Smooth muscle cell (in vitro differentiated cells): ENCODE data around the gene FAAP24. TPM values are rescaled to one million over a fixed set of nuclear protein-coding genes. Genes with fewer than 3 reads are reported as not detected.
"Not testable (repeated sequence)": the region's sequence is repeated elsewhere in the genome, so short reads cannot be mapped to it uniquely, and the experiment has no call there.

Experiments
- DNase-seq: peaks from one replicate; lab custom pipeline; 2025; ENCODE audit not compliant: unreplicated experiment; lab: John Stamatoyannopoulos, UW
- H2AFZ ChIP-seq: fragments of 200-600 bp; sonication (generic); 2 replicates; pipeline ENCODE4 v1.6.0; 2016; ENCODE audit warnings: antibody characterized with exemption, low read depth, mild to moderate bottlenecking
- H3F3A ChIP-seq: fragments of 200-600 bp; sonication (generic); 2 replicates; pipeline ENCODE4 v1.6.0; 2017; ENCODE audit warnings: antibody characterized with exemption, low read depth
- H3K27ac ChIP-seq: fragments of 200-600 bp; sonication (generic); 2 replicates; pipeline ENCODE4 v1.5.1; 2016; ENCODE audit warnings: low read depth, mild to moderate bottlenecking
- H3K27me3 ChIP-seq: fragments of 200-600 bp; sonication (generic); 2 replicates; pipeline ENCODE4 v1.6.1; 2016; ENCODE audit warnings: low read depth, mild to moderate bottlenecking
- H3K36me3 ChIP-seq: fragments of 200-600 bp; sonication (generic); 2 replicates; pipeline ENCODE4 v1.5.1; 2016; ENCODE audit warnings: low read depth
- H3K4me1 ChIP-seq: fragments of 200-600 bp; sonication (generic); 2 replicates; pipeline ENCODE4 v1.5.1; 2016; ENCODE audit warnings: low read depth
- H3K4me2 ChIP-seq: fragments of 200-600 bp; sonication (generic); 2 replicates; pipeline ENCODE4 v1.6.0; 2016; ENCODE audit warnings: mild to moderate bottlenecking
- H3K4me3 ChIP-seq: fragments of 200-600 bp; sonication (generic); 2 replicates; pipeline ENCODE4 v1.5.1; 2016; ENCODE audit warnings: mild to moderate bottlenecking
- H3K79me2 ChIP-seq: fragments of 200-600 bp; sonication (generic); 2 replicates; pipeline ENCODE4 v1.6.0; 2016; ENCODE audit warnings: low read depth, mild to moderate bottlenecking
- H3K9ac ChIP-seq: fragments of 200-600 bp; sonication (generic); 2 replicates; pipeline ENCODE4 v1.6.0; 2016; ENCODE audit warnings: low read depth
- H3K9me3 ChIP-seq: fragments of 200-600 bp; sonication (generic); replicated peaks from 2 replicates; pipeline ENCODE4 v1.5.1; 2016; ENCODE audit warnings: low read depth
- H4K20me1 ChIP-seq: fragments of 200-600 bp; sonication (generic); 2 replicates; pipeline ENCODE4 v1.6.0; 2016; ENCODE audit warnings: low read depth
- WGBS: methylation state at CpG from one replicate; pipeline ENCODE4 v1.1.7; 2016; ENCODE audit warnings: low lambda C conversion rate; 5-methylcytosine and 5-hydroxymethylcytosine counted together
- polyA plus RNA-seq: library from polyadenylated mRNA; unstranded; fragments of >200 nt; fragmentation: Nextera tagmentation; extraction: Ambion mirVana; gene quantifications from 2 replicates; pipeline ENCODE4 v1.2.1, GENCODE V29; 2016
- total RNA-seq: library from RNA; depleted of rRNA; stranded (reverse); fragments of >200 nt; gene quantifications from 2 replicates; pipeline ENCODE4 v1.2.3, GENCODE V29; 2014
- TF ChIP-seq, protein P1 (sequence below): fragments of 200-600 bp; sonication (generic); IDR thresholded peaks from 2 replicates; pipeline ENCODE4 v1.5.1; 2017; ENCODE audit warnings: borderline replicate concordance, mild to moderate bottlenecking, antibody characterized with exemption; ENCODE audit not compliant: insufficient read depth, poor library complexity, severe bottlenecking

The FAAP24 gene
- total and polyA plus RNA-seq, 2 experiments from 2014 or later, result 4.7 to 5.3 TPM

DNA sequence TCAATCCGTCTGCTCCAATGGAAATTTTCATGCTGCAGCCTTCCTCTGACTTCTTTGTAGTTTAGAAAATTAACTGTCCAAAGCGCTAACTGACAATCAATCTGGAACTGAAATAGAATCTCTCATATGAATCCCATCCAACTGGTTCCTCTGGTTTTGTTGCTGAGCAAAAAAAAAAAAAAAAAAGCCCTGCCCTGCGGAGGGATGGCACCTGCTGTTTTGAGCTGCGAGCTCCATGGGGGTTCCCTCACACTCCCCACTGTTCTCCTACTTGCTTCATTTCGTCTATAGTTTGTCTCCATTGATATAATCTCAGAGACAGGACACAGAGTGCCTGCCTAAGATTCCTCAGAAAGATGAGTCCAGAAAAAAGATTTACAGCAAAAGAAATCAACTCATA, 33.4 kb downstream of the FAAP24 start:
- TF ChIP-seq, protein P1, sequence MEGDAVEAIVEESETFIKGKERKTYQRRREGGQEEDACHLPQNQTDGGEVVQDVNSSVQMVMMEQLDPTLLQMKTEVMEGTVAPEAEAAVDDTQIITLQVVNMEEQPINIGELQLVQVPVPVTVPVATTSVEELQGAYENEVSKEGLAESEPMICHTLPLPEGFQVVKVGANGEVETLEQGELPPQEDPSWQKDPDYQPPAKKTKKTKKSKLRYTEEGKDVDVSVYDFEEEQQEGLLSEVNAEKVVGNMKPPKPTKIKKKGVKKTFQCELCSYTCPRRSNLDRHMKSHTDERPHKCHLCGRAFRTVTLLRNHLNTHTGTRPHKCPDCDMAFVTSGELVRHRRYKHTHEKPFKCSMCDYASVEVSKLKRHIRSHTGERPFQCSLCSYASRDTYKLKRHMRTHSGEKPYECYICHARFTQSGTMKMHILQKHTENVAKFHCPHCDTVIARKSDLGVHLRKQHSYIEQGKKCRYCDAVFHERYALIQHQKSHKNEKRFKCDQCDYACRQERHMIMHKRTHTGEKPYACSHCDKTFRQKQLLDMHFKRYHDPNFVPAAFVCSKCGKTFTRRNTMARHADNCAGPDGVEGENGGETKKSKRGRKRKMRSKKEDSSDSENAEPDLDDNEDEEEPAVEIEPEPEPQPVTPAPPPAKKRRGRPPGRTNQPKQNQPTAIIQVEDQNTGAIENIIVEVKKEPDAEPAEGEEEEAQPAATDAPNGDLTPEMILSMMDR, result no peak
- Histone ChIP-seq H3K4me3 (no peak overlapping the region), H2AFZ (no peak overlapping the region), H3F3A (no peaks in the 10 kb centered on the region), H4K20me1 (no peaks in the 10 kb centered on the region), H3K4me1 (no peaks in the 10 kb centered on the region), H3K36me3 (no peaks in the 10 kb centered on the region), H3K9ac (no peak overlapping the region), H3K9me3 (no peaks in the 10 kb centered on the region), H3K4me2 (no peak overlapping the region), H3K27ac (no peak overlapping the region), H3K27me3 (no peaks in the 10 kb centered on the region), H3K79me2 (no peaks in the 10 kb centered on the region)
- 69% methylated on average over 5 of the region's 5 CpGs for WGBS
- no peak for DNase-seq

DNA sequence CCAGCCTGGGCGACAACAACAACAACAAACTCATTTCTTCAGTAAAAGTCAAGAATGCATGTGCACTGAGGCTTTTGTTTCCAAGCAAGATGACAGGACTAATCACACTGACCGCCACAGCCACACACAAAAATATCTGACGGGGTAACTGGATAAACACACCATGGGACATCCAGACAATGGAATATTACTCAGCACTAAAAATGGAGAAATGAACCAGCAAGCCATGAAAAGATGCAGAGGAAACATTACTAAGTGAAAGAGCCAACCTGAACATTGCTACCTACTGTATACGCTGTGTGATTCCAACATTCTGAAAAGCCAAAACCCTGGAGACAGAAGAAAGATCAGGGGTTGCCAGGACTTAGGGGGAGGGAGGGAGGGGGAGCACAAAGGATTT, 36.7 kb downstream of the FAAP24 start:
- H3K9ac ChIP-seq, result no peak overlapping the region
- no peak overlapping the region for H3K27ac ChIP-seq
- H3K4me1 ChIP-seq, result no peaks in the 10 kb centered on the region
- H3K9me3 ChIP-seq, result no peaks in the 10 kb centered on the region
- no peak overlapping the region for H3K4me3 ChIP-seq
- no peaks in the 10 kb centered on the region for H3F3A ChIP-seq
- no peaks in the 10 kb centered on the region for H3K36me3 ChIP-seq
- DNase-seq, result no peak
- no peaks in the 10 kb centered on the region for H3K27me3 ChIP-seq
- 90% methylated on average over 4 of the region's 4 CpGs for WGBS
- H2AFZ ChIP-seq, result no peak overlapping the region
- H4K20me1 ChIP-seq, result no peaks in the 10 kb centered on the region
- TF ChIP-seq, protein P1, result no peak
- no peak overlapping the region for H3K4me2 ChIP-seq
- H3K79me2 ChIP-seq, result no peaks in the 10 kb centered on the region

DNA sequence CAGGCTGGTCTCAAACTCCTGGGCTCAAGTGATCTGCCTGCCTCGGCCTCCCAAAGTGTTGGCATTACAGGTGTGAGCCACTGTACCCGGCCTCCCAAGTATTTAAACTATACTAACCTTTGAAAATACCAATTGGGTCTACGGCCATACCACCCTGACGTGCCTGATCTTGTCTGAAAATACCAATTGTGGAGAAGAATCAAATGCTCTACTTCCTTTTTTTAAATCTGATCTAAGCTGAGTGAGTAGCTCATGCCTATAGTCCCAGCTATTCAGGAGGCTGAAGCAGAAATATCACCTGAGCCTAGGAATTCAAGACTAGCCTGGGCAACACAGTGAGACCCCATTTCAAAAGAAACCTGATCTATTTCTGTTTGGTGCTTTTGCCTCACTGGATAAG, 38.8 kb downstream of the FAAP24 start:
- H3K79me2 ChIP-seq, H3K4me1 ChIP-seq, H3K9me3 ChIP-seq, H3K9ac ChIP-seq, H3K27ac ChIP-seq, H3K27me3 ChIP-seq, H2AFZ ChIP-seq, H3K4me2 ChIP-seq, H3K4me3 ChIP-seq, H3F3A ChIP-seq, H4K20me1 ChIP-seq, H3K36me3 ChIP-seq, DNase-seq: not testable (repeated sequence)
- WGBS, result 85% methylated on average over 4 of the region's 4 CpGs

DNA sequence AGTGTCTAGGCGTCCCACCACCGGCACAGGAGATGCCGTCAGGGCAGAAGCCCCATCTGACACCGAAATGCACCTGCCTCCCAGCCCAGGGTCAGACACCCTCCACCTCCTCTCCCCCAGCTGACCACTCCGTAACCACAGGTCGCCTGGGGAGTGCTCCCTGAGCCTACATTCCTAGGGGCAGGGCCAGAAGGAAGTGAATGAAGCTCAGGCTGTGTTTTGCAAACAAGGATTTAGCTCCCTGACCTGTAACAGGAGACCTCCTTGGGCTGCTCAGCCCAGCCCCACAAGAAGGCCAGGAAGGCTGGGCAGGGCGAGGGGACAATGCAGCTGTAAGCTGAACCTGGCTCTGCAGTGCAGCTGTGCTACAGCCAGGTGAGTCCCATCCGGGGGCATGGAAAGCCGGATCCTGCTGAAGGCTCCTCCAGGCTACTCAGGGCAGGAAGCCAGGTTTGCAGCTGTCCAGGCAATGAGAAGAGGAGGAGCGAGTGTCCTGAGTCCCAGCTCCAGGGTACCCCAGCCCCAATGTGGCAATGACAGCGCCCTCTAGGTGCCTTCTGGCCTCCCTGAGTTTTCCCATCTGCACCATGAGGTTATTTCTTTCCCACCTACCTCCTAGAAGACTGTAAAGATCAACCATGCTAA, 50.6 kb downstream of the FAAP24 start:
- no peaks in the 10 kb centered on the region for H3K27me3 ChIP-seq
- no peaks in the 10 kb centered on the region for H3K79me2 ChIP-seq
- H3K27ac ChIP-seq, result no peak overlapping the region
- H3K4me3 ChIP-seq, result no peak overlapping the region
- no peaks in the 10 kb centered on the region for H3F3A ChIP-seq
- TF ChIP-seq, protein P1, result no peak
- H4K20me1 ChIP-seq, result no peaks in the 10 kb centered on the region
- no peak overlapping the region for H2AFZ ChIP-seq
- no peak overlapping the region for H3K4me2 ChIP-seq
- H3K36me3 ChIP-seq, result no peaks in the 10 kb centered on the region
- no peak overlapping the region for H3K9ac ChIP-seq
- H3K9me3 ChIP-seq, result no peaks in the 10 kb centered on the region
- H3K4me1 ChIP-seq, result no peaks in the 10 kb centered on the region
- DNase-seq, result no peak
- WGBS, result 55% methylated on average over 11 of the region's 11 CpGs
